Type B pancreatic cell (in vitro differentiated cells): ENCODE data around the gene ESRRG. TPM values are rescaled to one million over a fixed set of nuclear protein-coding genes. Genes with fewer than 3 reads are reported as not detected.

Experiments used
- DNase-seq: peaks from one replicate; pipeline ENCODE4 v3.0.0; 2021; ENCODE audit warnings: mixed read lengths; ENCODE audit not compliant: unreplicated experiment; ENCODE audit errors: extremely low spot score
- H3K27ac Mint-ChIP-seq: 2 replicates; pipeline ENCODE4 v1.8.0; 2021; ENCODE audit warnings: mild to moderate bottlenecking, mixed read lengths
- H3K27me3 Mint-ChIP-seq: 2 replicates; pipeline ENCODE4 v1.8.0; 2021; ENCODE audit warnings: mixed read lengths
- H3K36me3 Mint-ChIP-seq: 2 replicates; pipeline ENCODE4 v1.8.0; 2021; ENCODE audit warnings: mixed read lengths
- H3K4me1 Mint-ChIP-seq: one replicate; pipeline ENCODE4 v1.8.0; 2021; ENCODE audit warnings: mixed read lengths; ENCODE audit not compliant: unreplicated experiment
- H3K4me3 Mint-ChIP-seq: 2 replicates; pipeline ENCODE4 v1.8.0; 2021; ENCODE audit warnings: mild to moderate bottlenecking, mixed read lengths
- H3K9me3 Mint-ChIP-seq: 2 replicates; pipeline ENCODE4 v1.8.0; 2021; ENCODE audit warnings: mixed read lengths
- total RNA-seq: library from RNA; stranded (reverse); gene quantifications from 2 replicates; pipeline ENCODE4 v1.2.1, GENCODE V29; 2021; ENCODE audit warnings: low replicate concordance
- TF ChIP-seq, protein P1 (sequence below): fragments of 200-600 bp; sonication (generic); conservative IDR thresholded peaks from 2 replicates; pipeline ENCODE4 v1.5.0; 2021; ENCODE audit warnings: antibody characterized with exemption, mild to moderate bottlenecking

ESRRG gene
- total RNA-seq, 1 donor from 2014 or later: 26.2 TPM

DNA sequence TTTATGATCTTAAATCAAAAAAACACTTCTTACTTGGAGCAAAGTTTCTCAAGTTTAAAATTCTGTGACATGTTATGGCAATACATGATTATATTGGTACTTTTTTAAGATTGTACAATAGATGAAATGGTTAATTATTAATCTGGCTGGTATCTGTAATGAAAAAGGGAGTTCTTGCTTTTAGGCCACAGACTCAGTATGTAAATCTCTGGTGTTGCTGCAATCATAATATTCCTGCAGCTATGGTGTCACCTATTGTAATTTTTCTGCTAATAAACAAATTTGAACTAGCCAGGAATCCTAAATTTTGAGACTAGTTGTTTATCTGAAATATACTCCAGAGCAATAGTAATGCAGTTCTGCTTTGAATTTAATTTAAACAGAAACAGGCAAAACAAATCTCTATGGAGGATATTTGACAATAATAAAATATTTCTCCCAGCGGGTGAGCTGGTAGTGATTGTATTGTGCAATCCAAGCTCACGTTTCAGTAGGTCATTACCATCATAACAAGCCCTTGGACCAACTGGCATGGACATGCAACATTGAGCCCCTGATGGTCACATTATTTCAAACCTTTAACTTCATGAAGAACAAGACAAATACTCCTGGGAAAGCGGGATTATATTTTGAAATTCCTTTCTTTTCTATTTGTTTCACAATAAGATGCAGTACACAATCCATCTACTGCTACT lies 222.8 kb downstream of the ESRRG start:
- no peak for DNase-seq
- no peaks in the 10 kb centered on the region for H3K36me3 Mint-ChIP-seq
- no peak overlapping the region for H3K4me3 Mint-ChIP-seq
- H3K27me3 Mint-ChIP-seq: no peaks in the 10 kb centered on the region
- TF ChIP-seq, protein P1, sequence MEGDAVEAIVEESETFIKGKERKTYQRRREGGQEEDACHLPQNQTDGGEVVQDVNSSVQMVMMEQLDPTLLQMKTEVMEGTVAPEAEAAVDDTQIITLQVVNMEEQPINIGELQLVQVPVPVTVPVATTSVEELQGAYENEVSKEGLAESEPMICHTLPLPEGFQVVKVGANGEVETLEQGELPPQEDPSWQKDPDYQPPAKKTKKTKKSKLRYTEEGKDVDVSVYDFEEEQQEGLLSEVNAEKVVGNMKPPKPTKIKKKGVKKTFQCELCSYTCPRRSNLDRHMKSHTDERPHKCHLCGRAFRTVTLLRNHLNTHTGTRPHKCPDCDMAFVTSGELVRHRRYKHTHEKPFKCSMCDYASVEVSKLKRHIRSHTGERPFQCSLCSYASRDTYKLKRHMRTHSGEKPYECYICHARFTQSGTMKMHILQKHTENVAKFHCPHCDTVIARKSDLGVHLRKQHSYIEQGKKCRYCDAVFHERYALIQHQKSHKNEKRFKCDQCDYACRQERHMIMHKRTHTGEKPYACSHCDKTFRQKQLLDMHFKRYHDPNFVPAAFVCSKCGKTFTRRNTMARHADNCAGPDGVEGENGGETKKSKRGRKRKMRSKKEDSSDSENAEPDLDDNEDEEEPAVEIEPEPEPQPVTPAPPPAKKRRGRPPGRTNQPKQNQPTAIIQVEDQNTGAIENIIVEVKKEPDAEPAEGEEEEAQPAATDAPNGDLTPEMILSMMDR: no peak
- H3K9me3 Mint-ChIP-seq: no peaks in the 10 kb centered on the region
- no peak overlapping the region for H3K27ac Mint-ChIP-seq
- H3K4me1 Mint-ChIP-seq: peaks cover 9% of the 10 kb centered on the region

DNA sequence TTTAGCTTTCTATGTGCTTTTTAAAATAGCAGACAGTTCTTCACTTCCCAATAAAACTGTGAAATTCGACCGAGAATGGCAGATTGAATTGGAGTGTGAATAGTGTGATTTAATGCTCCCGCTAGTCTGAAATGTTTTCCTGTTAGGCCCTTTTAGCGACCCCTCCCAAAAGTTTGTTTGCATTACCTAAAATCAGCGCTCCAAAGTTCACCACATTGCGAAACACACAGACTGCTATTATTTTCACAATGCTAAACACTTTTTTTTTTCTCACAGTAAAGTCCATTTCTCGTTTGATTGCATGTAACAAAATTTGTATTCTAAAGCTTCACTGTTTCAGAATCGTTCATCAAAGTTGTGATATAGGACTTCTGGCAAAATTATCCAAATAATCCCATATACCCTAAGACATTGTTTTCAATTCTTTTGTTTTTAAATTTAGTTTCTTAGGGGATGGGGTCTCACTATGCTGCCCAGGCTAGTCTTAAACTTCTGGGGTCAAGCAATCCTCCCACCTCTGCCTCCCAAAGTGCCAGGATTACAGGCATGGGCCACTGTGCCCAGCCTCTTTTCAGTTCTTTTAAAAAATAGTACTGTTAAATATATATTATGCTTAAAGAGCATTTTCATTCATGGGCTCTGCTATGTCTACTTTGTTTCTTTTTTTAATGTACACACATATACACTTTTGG lies 223.5 kb downstream of the ESRRG start:
- Mint-ChIP-seq H3K4me3 (no peak overlapping the region), H3K4me1 (peaks cover 9% of the 10 kb centered on the region), H3K36me3 (no peaks in the 10 kb centered on the region), H3K27me3 (no peaks in the 10 kb centered on the region), H3K27ac (no peak overlapping the region), H3K9me3 (no peaks in the 10 kb centered on the region)
- TF ChIP-seq, protein P1: no peak
- DNase-seq: no peak

DNA sequence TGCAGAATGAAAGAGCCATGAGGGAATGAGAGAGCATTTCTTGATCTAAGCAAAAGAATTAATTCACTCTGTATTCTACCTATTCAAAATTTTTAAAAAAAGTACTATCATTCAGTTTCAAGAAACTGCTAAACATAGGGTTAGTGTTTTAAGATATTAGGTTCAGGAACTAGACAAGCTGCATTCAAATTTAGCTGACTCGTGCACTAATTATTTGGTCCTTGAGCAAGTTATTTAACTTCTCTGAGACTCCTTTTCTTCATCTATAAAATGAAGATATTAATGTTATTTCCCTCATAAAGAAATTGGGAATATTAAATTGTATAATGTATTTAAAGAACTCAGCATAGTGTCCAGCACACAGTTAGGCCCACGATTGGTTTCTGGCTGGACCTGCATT lies 225.0 kb downstream of the ESRRG start:
- H3K4me3 Mint-ChIP-seq: no peak overlapping the region
- H3K9me3 Mint-ChIP-seq: no peaks in the 10 kb centered on the region
- H3K4me1 Mint-ChIP-seq: peaks cover 9% of the 10 kb centered on the region
- no peaks in the 10 kb centered on the region for H3K36me3 Mint-ChIP-seq
- H3K27me3 Mint-ChIP-seq: no peaks in the 10 kb centered on the region
- no peak for DNase-seq
- TF ChIP-seq, protein P1: no peak
- no peak overlapping the region for H3K27ac Mint-ChIP-seq

DNA sequence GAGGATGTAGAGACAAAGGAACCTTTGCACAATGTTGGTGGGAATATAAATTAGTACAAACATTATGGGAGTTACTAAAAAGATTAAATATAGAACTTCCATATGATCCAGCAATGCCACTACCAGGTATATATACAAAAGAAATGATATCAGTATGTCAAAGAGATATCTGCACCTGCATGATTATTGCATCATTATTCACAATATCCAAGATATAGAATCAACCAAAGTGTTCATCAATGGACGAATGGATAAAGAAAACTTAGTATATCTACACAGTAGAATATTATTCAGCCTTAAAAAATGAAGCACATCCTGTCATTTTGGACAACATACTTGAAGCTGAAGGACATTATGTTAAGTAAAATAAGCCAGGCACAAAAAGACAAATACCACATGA lies 238.2 kb downstream of the ESRRG start:
- no peak overlapping the region for H3K4me3 Mint-ChIP-seq
- TF ChIP-seq, protein P1: no peak
- no peak for DNase-seq
- no peaks in the 10 kb centered on the region for H3K4me1 Mint-ChIP-seq
- no peak overlapping the region for H3K27ac Mint-ChIP-seq
- H3K9me3 Mint-ChIP-seq: peaks cover 6% of the 10 kb centered on the region
- no peaks in the 10 kb centered on the region for H3K27me3 Mint-ChIP-seq
- no peaks in the 10 kb centered on the region for H3K36me3 Mint-ChIP-seq

DNA sequence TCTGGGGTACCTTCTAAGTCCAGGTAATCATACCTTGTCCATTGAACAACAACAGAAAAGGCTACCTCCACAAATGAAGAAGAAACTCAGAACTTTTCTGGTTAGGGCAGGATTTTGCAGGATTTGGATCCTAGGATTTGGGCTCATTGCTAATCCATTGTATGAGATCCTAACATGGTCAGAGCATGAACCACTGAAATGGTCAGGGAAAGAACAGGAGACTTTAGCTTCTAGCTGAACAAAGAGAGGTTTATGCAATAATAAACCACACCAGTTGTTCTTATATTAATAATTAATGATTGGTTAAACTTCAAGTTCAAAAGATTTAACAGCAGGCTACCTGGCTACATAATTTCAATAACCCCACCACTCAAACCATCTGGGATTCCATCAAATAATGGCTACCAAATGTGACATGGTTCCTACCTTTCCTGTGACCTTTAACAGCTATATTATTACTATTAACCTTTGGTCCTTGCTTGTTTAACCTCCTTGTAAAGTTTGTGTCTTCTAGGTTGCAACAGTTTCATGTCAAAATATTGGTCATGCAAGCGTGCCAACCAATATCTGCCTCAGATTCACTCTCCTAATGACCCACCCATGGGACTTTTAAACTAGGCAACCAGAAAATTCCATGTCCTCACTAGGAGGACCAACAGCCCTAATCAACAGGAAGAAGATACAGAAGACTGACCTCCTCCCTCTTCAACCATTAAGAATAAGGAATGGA lies 239.4 kb downstream of the ESRRG start:
- no peaks in the 10 kb centered on the region for H3K27me3 Mint-ChIP-seq
- H3K4me3 Mint-ChIP-seq: no peak overlapping the region
- peaks cover 6% of the 10 kb centered on the region for H3K9me3 Mint-ChIP-seq
- H3K27ac Mint-ChIP-seq: no peak overlapping the region
- DNase-seq: no peak
- TF ChIP-seq, protein P1: no peak
- H3K36me3 Mint-ChIP-seq: no peaks in the 10 kb centered on the region
- H3K4me1 Mint-ChIP-seq: no peaks in the 10 kb centered on the region
